ENCODE data around the gene TNPO3. TPM values are rescaled to one million over a fixed set of nuclear protein-coding genes. Genes with fewer than 3 reads are reported as not detected.

TNPO3 gene
- 68.0 and 68.6 TPM in 2 replicates for total RNA-seq

GRCh38 chr7:129054438-129055293 is at the start of gene TNPO3:
TSS of gene TNPO3 (minus strand) at chr7:129055111. CDS start at chr7:129054770, 341 bp downstream.

GRCh38 chr7:128937647-128938543 is 117.0 kb downstream of the TNPO3 start, which contains the start of gene IRF5:
TSS of gene IRF5 (plus strand) at chr7:128937927. CDS start at chr7:128942082, 4,155 bp downstream.

GRCh38 chr7:128910569-128910945 is 144.4 kb downstream of the TNPO3 start, which contains the start of gene KCP:
TSS of gene KCP (minus strand) at chr7:128910709. CDS start at chr7:128910676, 33 bp downstream.

Other genes with a start within 250 kb of the TNPO3 start
- gene FLNC, start 224.7 kb downstream of the TNPO3 start, total RNA-seq: 152 and 239 TPM in 2 replicates
- 74.5 and 76.3 TPM in 2 replicates for gene ATP6V1F, start 192.3 kb downstream of the TNPO3 start, total RNA-seq
- gene KCP, start 144.4 kb downstream of the TNPO3 start, total RNA-seq: not detected in 2 replicates
- gene IRF5, start 117.2 kb downstream of the TNPO3 start, total RNA-seq: 0.28 and 0.36 TPM in 2 replicates
- gene TSPAN33, start 89.6 kb upstream of the TNPO3 start, total RNA-seq: 0.27 and 0.38 TPM in 2 replicates
- 7.7 and 8.8 TPM in 2 replicates for gene SMO, start 133.5 kb upstream of the TNPO3 start, total RNA-seq
- 8.2 and 11.8 TPM in 2 replicates for gene AHCYL2, start 169.9 kb upstream of the TNPO3 start, total RNA-seq